ENCODE results near the gene TSPO.
"Not testable (repeated sequence)": the region's sequence is repeated elsewhere in the genome, so short reads cannot be mapped to it uniquely, and the experiment has no call there.

DNA sequence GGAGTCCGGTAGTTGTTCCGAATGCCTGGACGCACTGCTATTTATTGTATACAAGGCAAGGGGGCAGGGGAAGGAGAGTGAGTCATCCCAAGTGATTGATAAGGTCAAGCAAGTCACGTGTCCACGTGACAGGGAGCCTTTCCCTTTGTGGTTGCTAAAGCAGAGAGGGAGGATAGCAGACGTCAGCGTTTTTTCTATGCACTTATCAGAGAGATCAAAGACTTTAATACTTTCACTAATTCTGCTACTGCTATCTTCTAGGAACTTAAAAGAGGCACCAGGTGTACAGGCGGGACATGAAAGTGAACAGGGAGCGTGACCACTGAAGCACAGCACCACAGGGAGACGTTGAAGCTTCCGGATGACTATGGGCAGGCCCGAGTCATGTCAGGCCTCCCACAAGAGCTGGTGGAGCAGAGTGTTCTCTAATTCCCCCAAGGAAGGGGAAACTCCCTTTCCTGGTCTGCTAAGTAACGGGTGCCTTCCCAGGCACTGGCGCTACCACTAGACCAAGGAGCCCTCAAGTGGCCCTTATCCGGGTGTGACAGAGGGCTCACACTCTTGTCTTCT, 47.2 kb upstream of the TSPO start:
- not testable (repeated sequence) for TF ChIP-seq CTCF (conservative IDR thresholded peaks at IDR 0.05); EZH2 (IDR thresholded peaks at IDR 0.05; ENCODE audit: low read depth)

All from PC-9 (cell line).